ENCODE data around the gene RPL7A. TPM values are rescaled to one million over a fixed set of nuclear protein-coding genes. Genes with fewer than 3 reads are reported as not detected.
A peak's percentile ranks its signal among the peaks of the same experiment; 100 is the strongest.

RPL7A gene
- total RNA-seq, 1 experiment from 2014 or later = 2,747 TPM

DNA sequence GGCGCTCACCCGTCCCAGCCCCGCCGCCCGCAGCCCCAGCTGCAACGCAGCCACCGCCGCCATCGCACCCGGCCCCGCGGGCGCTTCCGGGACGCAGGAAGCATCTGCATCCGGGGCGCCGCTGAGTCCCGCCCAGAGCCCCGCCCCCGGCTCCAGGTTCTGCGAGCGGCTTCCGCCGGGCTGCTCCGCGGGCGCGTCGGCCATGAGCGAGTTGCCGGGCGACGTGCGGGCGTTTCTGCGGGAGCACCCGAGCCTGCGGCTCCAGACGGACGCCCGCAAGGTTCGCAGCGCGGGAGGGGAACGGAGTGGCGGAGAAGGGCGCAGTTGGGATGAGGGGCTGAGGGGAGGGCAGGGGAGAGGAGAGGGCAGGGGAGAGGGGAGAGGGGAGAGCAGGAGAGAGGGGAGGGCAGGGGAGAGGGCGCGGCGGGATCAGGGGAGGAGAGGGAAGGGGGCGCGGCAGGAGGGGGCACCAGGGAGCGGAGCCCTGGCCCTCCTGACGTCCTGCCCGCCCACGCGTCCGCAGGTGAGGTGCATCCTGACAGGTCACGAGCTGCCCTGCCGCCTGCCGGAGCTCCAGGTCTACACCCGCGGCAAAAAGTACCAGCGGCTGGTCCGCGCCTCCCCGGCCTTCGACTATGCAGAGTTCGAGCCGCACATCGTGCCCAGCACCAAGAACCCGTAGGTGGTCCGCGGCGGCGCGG lies 8.5 kb downstream of the RPL7A start, which contains the start of the genes SURF1 and SURF2:
TSS of gene SURF1 (minus strand) at position 97 of the 701 bp plus-strand sequence. CDS start at position 63, 34 bp downstream.
TSS of gene SURF2 (plus strand) at position 160 of the 701 bp plus-strand sequence. CDS start at position 203, 43 bp downstream.
- peak; percentile 89 for DNase-seq (ENCODE audit: low spot score)
- peak; percentile 38 for ATAC-seq
- H3K4me3 Mint-ChIP-seq = peak within 1 kb of the TSS; percentile 90
- peaks cover 17% of the 10 kb centered on the region for H3K4me1 Mint-ChIP-seq
- peaks cover 32% of the 10 kb centered on the region for H3K36me3 Mint-ChIP-seq
- no peak within 1 kb of the TSS; the same call in 1 of the 2 replicates for H3K27ac Mint-ChIP-seq
- CTCF ChIA-PET = interaction anchor here (0.6 to 7.9 kb wide), 12 partner anchors 9 to 212 kb away, joined by 3 to 74 read pairs (median 6); partner anchors contain the start of genes CACFD1, MED22, RPL7A and SLC2A6
- POLR2A ChIA-PET = interaction anchor here (0.8 to 1.7 kb wide), 4 partner anchors 9 to 74 kb away, joined by 3 to 7 read pairs (median 4); partner anchors contain the start of genes MED22 and RPL7A
- H3K9me3 Mint-ChIP-seq = no peaks in the 10 kb centered on the region
- no peaks in the 10 kb centered on the region for H3K27me3 Mint-ChIP-seq (ENCODE audit: low read depth)
- TF ChIP-seq, protein P1, sequence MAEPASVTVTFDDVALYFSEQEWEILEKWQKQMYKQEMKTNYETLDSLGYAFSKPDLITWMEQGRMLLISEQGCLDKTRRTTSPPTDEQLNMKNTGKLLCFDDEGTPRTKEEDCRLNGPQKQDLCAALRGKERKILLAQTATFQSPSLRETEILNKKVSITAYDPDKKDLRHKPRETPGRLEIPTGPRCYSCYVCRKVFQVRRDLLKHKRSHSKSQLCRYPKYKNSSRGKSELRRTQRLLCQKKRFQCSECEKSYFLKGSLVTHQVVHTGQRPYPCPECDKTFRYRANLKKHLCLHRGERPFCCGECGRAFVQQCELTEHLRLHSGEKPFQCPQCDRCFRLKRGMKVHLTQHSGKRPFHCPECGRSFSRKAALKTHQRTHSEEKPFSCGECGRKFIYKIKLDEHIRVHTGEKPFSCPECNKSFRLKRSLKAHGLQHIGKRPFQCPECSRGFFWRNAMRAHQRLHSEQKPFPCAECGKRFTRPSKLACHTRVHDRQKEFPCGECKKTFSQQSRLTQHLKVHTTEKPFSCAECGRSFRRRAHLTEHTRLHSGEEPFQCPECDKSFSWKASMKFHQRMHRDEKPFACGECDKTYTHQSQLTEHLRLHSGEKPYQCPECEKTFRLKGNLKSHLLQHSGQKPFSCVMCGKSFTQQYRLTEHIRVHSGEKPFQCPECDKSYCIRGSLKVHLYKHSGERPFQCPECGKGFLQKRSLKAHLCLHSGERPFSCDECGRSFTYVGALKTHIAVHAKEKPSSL (CRISPR knock-in tag; conservative IDR thresholded peaks at IDR 0.05) = no peak
- TF ChIP-seq ZBTB21 (CRISPR knock-in tag; IDR thresholded peaks at IDR 0.05; ENCODE audit: borderline replicate concordance) = no peak
- TF ChIP-seq, protein P2, sequence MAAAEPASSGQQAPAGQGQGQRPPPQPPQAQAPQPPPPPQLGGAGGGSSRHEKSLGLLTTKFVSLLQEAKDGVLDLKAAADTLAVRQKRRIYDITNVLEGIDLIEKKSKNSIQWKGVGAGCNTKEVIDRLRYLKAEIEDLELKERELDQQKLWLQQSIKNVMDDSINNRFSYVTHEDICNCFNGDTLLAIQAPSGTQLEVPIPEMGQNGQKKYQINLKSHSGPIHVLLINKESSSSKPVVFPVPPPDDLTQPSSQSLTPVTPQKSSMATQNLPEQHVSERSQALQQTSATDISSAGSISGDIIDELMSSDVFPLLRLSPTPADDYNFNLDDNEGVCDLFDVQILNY (CRISPR knock-in tag; IDR thresholded peaks at IDR 0.05) = peak; percentile 27; the same call in 1 of the 2 replicates
- 0 out of 2 replicates have a peak, but pooled peaks have one; percentile 51 for TF ChIP-seq CBFB (CRISPR knock-in tag; IDR thresholded peaks at IDR 0.05; ENCODE audit: low read depth)
- TF ChIP-seq CREM (CRISPR knock-in tag; IDR thresholded peaks at IDR 0.05) = peak; percentile 18; the same call in 1 of the 2 replicates
- TF ChIP-seq, protein P3, sequence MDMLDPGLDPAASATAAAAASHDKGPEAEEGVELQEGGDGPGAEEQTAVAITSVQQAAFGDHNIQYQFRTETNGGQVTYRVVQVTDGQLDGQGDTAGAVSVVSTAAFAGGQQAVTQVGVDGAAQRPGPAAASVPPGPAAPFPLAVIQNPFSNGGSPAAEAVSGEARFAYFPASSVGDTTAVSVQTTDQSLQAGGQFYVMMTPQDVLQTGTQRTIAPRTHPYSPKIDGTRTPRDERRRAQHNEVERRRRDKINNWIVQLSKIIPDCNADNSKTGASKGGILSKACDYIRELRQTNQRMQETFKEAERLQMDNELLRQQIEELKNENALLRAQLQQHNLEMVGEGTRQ (CRISPR knock-in tag; IDR thresholded peaks at IDR 0.05) = 0 out of 2 replicates have a peak, but pooled peaks have one; percentile 9
- peak; percentile 68 for TF ChIP-seq FOXK1 (CRISPR knock-in tag; IDR thresholded peaks at IDR 0.05)
- TF ChIP-seq NR2C2 (CRISPR knock-in tag; IDR thresholded peaks at IDR 0.05) = peak; percentile 82
- no peak for TF ChIP-seq ZNF317 (CRISPR knock-in tag; IDR thresholded peaks at IDR 0.05; ENCODE audit: borderline replicate concordance, low read depth)
- peak; percentile 58; the same call in 1 of the 2 replicates for TF ChIP-seq FOXP1 (CRISPR knock-in tag; IDR thresholded peaks at IDR 0.05; ENCODE audit: borderline replicate concordance)
- TF ChIP-seq, protein P4, sequence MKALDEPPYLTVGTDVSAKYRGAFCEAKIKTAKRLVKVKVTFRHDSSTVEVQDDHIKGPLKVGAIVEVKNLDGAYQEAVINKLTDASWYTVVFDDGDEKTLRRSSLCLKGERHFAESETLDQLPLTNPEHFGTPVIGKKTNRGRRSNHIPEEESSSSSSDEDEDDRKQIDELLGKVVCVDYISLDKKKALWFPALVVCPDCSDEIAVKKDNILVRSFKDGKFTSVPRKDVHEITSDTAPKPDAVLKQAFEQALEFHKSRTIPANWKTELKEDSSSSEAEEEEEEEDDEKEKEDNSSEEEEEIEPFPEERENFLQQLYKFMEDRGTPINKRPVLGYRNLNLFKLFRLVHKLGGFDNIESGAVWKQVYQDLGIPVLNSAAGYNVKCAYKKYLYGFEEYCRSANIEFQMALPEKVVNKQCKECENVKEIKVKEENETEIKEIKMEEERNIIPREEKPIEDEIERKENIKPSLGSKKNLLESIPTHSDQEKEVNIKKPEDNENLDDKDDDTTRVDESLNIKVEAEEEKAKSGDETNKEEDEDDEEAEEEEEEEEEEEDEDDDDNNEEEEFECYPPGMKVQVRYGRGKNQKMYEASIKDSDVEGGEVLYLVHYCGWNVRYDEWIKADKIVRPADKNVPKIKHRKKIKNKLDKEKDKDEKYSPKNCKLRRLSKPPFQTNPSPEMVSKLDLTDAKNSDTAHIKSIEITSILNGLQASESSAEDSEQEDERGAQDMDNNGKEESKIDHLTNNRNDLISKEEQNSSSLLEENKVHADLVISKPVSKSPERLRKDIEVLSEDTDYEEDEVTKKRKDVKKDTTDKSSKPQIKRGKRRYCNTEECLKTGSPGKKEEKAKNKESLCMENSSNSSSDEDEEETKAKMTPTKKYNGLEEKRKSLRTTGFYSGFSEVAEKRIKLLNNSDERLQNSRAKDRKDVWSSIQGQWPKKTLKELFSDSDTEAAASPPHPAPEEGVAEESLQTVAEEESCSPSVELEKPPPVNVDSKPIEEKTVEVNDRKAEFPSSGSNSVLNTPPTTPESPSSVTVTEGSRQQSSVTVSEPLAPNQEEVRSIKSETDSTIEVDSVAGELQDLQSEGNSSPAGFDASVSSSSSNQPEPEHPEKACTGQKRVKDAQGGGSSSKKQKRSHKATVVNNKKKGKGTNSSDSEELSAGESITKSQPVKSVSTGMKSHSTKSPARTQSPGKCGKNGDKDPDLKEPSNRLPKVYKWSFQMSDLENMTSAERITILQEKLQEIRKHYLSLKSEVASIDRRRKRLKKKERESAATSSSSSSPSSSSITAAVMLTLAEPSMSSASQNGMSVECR (CRISPR knock-in tag; IDR thresholded peaks at IDR 0.05; ENCODE audit: borderline replicate concordance) = peak; percentile 29; the same call in 1 of the 2 replicates
- TF ChIP-seq, protein P5, sequence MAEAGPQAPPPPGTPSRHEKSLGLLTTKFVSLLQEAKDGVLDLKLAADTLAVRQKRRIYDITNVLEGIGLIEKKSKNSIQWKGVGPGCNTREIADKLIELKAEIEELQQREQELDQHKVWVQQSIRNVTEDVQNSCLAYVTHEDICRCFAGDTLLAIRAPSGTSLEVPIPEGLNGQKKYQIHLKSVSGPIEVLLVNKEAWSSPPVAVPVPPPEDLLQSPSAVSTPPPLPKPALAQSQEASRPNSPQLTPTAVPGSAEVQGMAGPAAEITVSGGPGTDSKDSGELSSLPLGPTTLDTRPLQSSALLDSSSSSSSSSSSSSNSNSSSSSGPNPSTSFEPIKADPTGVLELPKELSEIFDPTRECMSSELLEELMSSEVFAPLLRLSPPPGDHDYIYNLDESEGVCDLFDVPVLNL (CRISPR knock-in tag; IDR thresholded peaks at IDR 0.05; ENCODE audit: borderline replicate concordance, low read depth) = 0 out of 2 replicates have a peak, but pooled peaks have one; percentile 10
- TF ChIP-seq SP1 (CRISPR knock-in tag; conservative IDR thresholded peaks at IDR 0.05) = peak; percentile 86
- TF ChIP-seq GABPB1 (CRISPR knock-in tag; IDR thresholded peaks at IDR 0.05) = peak; percentile 43
- TF ChIP-seq, protein P6, sequence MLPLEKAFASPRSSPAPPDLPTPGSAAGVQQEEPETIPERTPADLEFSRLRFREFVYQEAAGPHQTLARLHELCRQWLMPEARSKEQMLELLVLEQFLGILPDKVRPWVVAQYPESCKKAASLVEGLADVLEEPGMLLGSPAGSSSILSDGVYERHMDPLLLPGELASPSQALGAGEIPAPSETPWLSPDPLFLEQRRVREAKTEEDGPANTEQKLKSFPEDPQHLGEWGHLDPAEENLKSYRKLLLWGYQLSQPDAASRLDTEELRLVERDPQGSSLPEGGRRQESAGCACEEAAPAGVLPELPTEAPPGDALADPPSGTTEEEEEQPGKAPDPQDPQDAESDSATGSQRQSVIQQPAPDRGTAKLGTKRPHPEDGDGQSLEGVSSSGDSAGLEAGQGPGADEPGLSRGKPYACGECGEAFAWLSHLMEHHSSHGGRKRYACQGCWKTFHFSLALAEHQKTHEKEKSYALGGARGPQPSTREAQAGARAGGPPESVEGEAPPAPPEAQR (CRISPR knock-in tag; IDR thresholded peaks at IDR 0.05) = no peak
- peak; percentile 35; the same call in 1 of the 2 replicates for TF ChIP-seq TEAD1 (CRISPR knock-in tag; IDR thresholded peaks at IDR 0.05)
- TF ChIP-seq JUN (CRISPR knock-in tag; IDR thresholded peaks at IDR 0.05) = no peak
- no peak for TF ChIP-seq NR3C1 (CRISPR knock-in tag; conservative IDR thresholded peaks at IDR 0.05; ENCODE audit: low read depth)
- 0 out of 2 replicates have a peak, but pooled peaks have one; percentile 39 for TF ChIP-seq ATF1 (CRISPR knock-in tag; IDR thresholded peaks at IDR 0.05)
- TF ChIP-seq, protein P7, sequence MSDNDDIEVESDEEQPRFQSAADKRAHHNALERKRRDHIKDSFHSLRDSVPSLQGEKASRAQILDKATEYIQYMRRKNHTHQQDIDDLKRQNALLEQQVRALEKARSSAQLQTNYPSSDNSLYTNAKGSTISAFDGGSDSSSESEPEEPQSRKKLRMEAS (CRISPR knock-in tag; IDR thresholded peaks at IDR 0.05) = peak; percentile 66; the same call in 1 of the 2 replicates
- TF ChIP-seq, protein P8, sequence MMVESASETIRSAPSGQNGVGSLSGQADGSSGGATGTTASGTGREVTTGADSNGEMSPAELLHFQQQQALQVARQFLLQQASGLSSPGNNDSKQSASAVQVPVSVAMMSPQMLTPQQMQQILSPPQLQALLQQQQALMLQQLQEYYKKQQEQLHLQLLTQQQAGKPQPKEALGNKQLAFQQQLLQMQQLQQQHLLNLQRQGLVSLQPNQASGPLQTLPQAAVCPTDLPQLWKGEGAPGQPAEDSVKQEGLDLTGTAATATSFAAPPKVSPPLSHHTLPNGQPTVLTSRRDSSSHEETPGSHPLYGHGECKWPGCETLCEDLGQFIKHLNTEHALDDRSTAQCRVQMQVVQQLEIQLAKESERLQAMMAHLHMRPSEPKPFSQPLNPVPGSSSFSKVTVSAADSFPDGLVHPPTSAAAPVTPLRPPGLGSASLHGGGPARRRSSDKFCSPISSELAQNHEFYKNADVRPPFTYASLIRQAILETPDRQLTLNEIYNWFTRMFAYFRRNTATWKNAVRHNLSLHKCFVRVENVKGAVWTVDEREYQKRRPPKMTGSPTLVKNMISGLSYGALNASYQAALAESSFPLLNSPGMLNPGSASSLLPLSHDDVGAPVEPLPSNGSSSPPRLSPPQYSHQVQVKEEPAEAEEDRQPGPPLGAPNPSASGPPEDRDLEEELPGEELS (CRISPR knock-in tag; IDR thresholded peaks at IDR 0.05) = 0 out of 2 replicates have a peak, but pooled peaks have one; percentile 33

Data from WTC11 (cell line).